ENCODE measurements around the gene SPAG5.

GRCh38 chr17:28552176-28552999, 46.4 kb downstream of the SPAG5 start, which contains the start of gene UNC119:
- TF ChIP-seq, protein P1, sequence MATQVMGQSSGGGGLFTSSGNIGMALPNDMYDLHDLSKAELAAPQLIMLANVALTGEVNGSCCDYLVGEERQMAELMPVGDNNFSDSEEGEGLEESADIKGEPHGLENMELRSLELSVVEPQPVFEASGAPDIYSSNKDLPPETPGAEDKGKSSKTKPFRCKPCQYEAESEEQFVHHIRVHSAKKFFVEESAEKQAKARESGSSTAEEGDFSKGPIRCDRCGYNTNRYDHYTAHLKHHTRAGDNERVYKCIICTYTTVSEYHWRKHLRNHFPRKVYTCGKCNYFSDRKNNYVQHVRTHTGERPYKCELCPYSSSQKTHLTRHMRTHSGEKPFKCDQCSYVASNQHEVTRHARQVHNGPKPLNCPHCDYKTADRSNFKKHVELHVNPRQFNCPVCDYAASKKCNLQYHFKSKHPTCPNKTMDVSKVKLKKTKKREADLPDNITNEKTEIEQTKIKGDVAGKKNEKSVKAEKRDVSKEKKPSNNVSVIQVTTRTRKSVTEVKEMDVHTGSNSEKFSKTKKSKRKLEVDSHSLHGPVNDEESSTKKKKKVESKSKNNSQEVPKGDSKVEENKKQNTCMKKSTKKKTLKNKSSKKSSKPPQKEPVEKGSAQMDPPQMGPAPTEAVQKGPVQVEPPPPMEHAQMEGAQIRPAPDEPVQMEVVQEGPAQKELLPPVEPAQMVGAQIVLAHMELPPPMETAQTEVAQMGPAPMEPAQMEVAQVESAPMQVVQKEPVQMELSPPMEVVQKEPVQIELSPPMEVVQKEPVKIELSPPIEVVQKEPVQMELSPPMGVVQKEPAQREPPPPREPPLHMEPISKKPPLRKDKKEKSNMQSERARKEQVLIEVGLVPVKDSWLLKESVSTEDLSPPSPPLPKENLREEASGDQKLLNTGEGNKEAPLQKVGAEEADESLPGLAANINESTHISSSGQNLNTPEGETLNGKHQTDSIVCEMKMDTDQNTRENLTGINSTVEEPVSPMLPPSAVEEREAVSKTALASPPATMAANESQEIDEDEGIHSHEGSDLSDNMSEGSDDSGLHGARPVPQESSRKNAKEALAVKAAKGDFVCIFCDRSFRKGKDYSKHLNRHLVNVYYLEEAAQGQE (IDR thresholded peaks at IDR 0.05; ENCODE audit: insufficient replicate concordance, low read depth): no peak
- TF ChIP-seq CTCF (IDR thresholded peaks at IDR 0.05; ENCODE audit: insufficient read depth, low read length) (no peak), GABPA (IDR thresholded peaks at IDR 0.05; ENCODE audit: low read depth) (no peak), POLR2AphosphoS5 (IDR thresholded peaks at IDR 0.05; ENCODE audit: low read depth) (no peak), SPI1 (IDR thresholded peaks at IDR 0.05; ENCODE audit: borderline replicate concordance, low read depth) (0 out of 2 replicates have a peak, but pooled peaks have one; percentile 34)

All from HL-60 (cell line).